NCI-H2227 treated with DMSO at 0.1 percent for 48 hours (cell line): Measurements from ENCODE around the gene ATXN1.
"Not testable (repeated sequence)": the region's sequence is repeated elsewhere in the genome, so short reads cannot be mapped to it uniquely, and the experiment has no call there.

Source experiments
- DNase-seq: peaks from one replicate; lab custom pipeline; 2025; lab: John Stamatoyannopoulos, UW

The ATXN1 gene

DNA sequence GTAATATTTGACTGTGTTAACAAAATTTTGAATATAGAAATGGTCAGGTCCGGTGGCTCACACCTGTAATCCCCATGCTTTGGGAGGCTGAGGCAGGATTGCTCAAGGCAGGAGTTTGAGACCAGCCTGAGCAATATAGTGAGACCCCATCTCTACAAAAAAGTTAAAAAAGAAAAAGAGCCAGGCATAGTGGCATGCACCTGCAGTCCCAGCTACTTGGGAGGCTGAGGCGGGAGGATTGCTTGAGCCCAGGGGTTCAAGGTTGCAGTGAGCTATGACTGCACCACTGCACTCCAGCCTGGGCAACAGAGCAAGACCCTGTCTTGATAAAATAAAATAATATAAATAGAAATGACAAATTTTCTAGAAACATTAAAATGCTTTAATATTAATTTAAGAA is 147.8 kb downstream of the ATXN1 start:
- DNase-seq: not testable (repeated sequence)

DNA sequence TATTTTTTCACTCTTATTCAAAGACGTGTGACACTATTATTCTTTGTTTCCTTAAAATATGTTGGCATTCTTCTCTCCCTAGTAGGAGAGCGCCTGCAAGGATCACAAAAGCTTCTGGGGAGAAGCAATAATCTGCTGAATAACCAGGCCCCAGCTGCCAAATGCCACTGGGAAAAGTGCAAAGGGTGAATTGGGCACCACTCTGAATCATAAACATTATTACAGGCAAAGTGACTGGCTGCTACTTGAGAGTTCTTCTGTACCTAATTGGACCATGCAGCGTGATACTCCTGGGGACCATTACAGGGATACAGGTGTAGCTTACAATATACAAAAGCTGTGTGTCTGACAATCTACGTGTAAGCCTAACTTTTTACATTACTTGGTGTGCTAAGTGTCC is 152.8 kb downstream of the ATXN1 start:
- DNase-seq: no peak

DNA sequence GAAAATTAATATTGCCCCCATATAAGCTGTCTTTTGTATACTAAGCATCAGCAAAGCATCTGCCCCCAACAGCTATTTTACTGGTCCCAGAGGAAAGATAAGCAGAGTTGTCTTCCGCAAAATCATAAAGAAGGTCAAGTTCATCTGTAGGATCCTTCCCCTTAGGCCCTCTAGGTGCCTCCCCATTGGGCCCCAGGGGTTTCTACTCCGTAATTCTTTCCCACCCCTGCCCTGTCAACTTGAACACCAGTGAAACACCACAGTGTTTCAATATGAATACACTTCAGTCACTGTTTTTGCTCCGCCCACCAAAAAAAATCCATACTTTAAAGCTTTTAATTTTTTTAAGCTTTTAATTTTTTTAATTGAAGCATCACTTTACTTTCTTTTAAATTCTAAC is 159.2 kb downstream of the ATXN1 start:
- no peak for DNase-seq

DNA sequence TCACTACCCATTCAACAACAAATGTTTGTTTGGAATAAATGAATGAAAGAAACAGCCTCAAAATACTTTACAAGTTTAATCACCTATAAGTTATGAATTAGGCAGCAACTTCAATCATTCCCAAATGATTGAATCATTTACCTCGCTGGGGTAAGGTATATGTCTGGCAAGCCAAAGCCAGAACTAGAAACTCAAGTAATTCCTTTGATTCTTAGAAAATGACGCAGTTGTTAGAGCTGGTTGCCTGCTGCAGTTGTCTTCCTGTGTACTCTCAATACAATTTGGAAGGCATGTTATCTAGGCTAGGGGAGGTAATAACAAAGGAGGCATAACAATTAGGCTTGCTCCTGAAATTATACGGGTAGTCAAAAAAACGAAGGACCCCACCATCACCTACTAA is 160.6 kb downstream of the ATXN1 start:
- no peak for DNase-seq

DNA sequence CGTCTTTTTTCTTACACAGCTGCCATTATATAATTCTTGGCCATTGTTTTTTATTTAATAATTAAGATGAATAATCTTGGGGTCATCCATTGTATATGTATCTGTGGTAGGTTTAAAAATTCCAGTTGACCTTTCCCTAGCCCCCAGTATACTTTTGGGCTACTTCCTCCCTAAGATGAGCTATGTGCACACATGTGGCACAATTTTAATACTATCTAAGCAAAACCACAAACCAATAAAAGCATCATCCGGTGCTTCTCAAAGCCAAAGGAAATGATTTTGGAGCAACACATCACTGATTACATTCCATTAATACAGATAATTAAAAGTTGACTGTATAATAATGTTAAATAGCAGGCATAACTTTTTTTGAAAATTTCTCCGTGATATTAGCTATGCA is 161.2 kb downstream of the ATXN1 start:
- DNase-seq: no peak

DNA sequence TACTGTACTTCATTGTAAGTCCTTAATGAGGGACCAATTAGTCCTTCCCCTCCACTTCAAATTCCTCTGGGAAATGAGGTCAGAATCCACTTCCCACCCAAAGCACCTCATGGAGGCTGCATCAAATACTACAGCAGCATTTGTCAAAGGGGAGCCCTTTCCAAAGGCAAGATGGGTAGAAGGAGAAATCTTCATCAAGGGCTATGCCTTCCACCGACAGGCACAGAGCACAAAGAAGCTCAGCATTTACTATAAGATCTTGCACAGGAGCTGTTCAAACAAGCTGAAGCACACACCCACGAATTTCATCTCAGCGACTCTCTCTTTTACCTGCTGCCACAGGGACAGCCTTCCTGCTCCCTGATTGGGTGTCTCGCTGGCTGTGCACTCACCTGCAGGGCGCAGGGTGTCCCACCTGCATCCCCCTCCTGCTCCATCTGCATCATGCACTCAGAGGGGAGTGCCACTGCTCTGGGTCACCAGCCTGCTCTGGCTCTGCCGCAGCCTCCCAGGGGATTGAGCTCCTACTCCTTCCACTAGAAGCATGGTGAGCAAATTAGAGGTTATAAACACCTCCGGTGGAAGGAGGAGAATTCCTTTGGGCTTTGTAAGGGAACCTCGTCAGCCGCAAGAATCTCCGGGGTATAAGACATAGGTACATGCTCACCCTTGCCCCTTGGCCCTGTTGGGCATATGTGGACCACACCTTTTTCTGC is 164.5 kb downstream of the ATXN1 start:
- DNase-seq: no peak

DNA sequence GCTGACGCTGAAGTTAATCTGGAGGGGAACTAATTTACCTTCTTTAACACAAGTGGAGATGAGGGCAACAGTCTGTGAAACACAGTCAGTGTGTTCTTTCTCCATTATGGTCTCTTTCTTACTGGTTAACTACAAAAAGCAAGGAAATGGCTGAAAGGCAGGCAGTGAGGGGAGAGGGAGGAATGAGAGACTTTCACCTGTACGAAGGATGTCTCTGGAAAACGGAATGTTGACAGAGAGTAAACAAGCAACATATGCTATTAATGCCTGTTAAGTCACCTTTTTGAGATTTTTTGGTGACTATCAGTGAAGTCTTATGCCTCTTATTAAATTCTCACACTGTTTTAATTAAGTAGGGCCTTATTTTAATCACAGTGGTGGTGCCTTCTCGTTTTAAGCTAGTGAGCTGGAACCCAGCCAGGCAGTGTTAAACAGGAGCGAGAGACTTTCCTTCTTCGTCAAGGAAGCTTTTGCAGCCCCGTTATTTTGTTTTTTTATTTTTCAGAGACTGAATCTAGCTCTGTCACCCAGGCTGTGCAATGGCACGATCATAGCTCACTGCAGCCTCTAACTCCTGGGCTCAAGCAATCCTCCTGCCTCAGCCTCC is 165.6 kb downstream of the ATXN1 start:
- DNase-seq: no peak

DNA sequence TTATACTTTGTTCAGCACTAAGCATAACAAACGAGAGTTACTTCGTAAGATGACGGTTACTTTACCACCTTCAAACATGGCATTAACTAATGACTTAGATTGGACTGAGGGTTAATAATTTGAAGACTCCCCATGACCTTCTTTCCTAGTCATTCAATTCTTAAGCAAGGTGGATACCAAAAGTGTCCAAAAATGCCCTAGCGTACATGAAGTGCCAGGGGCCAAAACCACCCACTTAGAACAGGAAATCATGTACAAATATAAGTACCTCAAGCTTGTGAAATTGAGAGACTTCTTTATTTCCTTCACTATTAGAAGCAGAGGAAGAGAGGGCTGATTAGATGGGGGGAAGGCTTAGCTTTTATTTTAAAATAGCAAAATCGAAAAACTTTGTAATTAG is 166.4 kb downstream of the ATXN1 start:
- no peak for DNase-seq

DNA sequence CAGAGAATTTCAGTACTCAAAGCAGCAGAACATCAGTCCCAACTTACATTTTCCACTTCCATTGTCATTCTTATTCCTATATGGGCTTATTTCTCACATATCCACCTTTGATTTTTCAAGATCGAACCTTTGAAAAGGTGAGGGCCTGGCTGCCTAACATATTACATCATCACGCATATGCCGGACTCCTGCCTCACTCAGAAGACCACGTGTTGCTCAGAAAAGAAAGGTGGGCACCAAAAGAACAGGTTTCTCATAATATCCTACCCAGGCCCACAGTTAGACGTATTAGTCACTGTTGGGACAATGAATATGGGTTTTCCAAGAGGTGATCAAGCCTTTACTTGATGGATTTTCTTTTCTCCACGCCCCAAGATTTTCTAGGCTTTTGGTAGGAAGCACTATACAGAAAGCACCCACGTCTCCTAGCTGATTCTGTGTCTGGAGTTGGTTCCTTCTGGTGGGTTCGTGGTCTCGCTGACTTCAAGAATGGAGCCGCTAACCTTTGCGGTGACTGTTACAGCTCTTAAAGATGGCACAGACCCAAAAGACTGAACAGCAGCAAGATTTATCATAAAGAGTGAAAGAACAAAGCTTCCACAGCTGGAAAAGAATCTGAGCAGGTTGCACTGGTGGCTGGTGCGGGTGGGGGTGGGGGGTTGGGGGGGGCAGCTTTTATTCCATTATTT is 168.9 kb downstream of the ATXN1 start:
- no peak for DNase-seq

DNA sequence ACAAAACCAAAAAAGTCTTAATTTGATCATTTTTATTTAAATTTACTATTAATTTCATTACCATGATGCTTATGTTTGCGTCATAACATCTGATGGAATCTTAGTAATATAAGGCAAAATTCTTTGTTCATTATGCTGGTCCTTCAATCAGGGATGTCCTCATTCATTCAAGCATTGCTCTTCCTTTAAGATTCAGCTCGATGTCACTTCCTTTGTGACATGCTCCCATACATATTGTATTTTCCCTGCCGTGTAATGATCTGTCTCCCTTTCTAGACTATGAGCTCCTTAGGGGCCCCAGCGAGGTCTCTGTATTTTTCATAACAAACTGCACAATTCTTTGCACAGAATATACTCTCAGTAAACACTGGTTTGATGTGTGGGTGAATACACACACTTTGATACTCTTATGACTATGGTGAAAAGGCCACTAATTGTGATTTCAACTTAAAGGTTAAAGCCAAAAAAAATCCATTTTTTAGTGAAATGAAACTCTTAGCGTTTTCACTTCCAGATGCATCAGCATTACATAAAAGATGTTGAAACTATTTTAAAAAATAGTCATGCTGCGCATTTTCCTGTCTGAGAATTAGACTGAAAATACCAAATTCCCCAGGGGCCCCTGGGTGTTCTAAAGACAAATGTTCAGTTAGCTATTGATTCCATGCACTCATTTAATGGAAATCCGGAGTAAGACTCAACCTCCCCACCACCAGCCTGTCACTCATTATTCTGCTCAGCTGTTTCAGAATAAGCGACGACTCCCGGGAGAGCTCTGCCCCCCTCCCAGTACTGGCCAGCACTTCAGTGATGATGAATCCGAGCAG is 169.7 kb downstream of the ATXN1 start:
- no peak for DNase-seq

DNA sequence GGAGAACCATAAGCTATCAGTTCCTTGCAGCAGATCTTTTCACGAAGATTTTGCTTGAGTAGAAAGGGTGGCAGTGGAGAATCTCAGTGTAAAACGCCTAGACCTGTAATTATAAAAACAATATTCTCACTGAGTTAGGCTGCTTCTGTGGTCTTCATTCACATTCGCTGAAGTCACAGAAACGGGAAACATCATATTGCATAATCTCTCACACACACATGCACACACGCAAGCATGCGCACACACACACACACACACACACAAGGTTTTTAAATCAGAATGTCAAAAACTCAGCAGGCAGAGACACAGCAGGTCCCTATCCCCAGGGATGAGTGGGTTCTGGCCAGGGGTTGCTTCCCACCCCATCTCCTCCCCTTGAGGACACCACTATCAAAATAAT is 175.5 kb downstream of the ATXN1 start:
- no peak for DNase-seq

DNA sequence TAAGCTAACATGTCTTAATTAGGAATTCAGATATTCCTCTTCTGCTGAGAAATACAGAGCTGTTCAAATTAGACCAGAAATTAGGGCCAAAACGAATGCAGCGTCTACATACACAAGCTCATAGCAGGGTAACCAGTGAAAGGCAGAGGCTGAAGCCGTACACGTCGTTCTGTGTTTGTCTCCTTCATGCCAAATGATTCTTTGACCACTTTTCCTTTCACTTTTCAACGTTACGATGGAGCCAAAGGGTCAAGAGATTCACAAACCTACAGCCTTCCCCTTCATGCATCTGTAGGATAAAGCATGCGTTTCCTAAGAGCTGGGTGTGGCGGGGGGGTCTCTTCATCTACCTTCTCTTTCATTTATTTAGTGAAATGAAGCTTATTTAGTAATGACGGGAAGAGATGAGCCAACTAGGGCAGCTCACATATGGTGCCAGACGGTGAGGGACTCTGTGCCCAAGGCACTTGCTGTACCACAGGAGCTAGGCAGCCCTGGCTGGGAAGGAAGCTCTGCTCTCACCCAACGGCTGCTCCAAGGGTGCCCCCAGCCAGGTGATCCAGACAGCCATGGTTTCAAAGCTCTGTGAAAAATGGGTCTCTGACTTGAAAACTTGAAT is 178.0 kb downstream of the ATXN1 start:
- no peak for DNase-seq

DNA sequence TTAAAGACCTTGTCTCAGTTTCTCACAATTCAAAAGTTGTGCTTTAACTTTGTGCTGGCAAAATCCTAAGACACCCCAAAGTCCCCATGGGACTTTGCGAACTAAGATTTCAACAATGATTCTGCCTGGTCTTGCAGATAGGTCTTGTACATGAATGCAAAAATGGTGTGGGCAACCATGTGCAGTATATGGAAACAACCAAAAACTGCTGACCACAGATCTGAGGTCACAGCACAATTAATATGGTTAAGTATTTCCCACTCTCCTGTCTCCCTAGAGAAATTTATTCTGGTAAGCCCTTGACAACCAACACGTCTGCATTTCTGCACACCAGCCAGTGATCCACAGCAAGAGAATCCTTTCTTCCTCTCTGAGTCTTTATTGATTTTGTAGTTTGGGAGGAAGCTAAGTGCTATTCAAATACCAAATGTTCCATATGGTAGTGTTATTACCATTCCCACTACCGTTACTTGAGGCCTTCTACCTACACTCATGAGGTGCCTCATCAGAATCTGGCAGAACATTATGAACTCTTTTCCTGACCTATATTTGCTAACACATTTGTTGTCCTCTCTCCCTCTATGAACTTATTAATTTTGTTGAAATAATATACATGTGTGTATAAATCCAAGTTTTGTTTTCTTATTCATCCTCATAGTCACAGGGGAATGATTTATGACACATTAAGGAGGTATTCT is 178.7 kb downstream of the ATXN1 start:
- no peak for DNase-seq

DNA sequence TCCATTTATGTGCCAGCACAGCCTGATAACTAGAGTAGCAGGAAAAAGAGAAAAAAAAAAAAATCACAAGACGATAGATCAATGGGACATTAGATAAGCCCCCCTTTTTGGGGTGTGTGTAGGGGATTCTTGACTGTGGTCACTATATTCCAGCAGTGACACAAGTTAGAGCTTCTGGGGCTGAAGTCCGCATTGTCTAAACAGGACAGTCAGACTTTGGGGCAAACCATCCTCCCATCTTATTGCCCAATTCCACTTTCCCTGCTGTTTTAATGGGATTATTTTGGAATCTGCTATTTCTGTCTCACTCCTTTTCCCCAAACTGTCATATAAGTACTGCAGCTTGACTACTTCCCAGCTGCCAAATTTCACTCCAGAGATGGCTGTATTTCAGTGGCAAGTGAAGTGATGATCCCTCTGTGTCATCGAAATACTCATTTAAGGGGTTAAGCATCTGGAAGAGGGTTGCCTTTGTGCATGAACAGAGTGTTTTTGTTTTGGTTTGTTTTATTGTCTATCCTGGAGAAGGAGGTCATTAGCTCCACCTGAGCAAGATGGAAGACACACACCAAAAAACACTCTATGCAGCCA is 182.5 kb downstream of the ATXN1 start:
- DNase-seq: no peak

DNA sequence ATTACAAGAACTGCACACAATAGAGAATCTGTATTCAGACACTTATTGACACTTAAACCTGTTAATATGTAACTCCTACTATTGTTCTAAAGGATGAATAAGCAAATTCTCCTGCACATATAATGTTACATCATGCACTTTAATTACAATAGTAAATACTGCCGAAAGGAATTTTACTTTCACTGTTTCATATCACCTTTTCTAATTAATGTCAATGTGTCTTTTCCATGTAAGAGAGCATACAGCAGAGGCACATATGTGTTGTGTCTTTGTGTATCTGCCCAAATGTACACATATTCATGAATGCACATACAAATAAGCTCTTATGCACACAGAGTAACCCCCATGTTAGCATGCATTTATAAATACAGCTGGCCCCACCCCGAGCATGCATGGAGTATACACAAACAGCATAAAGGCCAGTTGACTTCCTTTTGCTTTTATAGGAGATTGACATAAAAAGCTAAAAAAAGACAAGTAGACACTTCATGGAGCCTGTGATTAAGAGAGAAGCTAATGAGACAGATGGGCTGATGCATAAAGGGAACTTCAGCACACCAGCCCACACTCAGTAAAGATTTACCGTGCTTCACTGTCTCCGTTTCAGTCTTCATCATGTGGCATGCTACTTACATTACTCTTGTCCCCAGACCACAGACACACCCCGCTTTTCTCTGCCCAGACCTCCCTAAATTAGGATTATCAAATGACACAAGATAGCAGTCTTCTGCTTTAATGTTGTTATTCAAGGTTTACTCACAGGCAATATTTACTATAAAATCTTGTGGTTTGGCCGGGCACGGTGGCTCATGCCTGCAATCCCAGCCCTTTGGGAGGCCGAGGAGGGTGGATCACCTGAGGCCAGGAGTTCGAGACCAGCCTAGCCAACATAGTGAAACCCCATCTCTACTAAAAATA is 184.6 kb downstream of the ATXN1 start:
- no peak for DNase-seq

DNA sequence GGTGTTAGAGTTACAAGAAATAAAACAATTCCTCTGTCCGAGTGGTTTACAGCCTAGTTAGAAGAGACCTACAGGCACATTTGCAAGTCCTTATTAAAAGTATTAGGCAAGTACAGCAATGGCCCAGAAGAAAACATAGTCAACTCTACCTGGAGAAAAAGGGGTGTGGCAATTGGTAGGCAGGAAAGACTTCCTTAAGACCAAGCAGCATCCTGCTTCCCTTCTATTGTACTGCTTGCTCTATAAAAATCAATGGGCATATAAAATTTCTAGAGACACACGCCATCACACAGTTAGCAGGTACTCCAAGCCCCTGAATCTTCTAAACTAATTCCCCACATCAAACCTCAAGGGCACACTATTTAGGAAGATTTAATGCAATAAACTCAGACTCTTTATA is 185.6 kb downstream of the ATXN1 start:
- no peak for DNase-seq

DNA sequence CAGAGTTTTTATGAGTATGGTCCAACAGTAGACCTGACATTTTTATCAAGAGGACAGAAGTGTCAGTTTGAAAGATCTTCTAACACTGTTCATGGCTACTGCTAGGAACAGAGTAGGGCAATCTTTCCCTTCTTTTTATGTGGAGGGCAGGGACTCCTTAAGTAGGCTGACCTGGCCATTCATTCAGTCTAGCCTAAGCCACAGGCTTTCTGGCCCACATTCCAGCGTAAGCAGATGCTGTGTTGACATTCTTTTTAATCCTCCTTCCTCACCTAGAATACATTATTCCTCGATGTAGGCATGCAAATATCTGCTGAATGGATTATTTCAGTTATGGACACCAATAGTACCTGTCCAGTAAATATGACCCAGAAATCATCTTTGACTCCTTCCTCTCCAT is 188.3 kb downstream of the ATXN1 start:
- no peak for DNase-seq

DNA sequence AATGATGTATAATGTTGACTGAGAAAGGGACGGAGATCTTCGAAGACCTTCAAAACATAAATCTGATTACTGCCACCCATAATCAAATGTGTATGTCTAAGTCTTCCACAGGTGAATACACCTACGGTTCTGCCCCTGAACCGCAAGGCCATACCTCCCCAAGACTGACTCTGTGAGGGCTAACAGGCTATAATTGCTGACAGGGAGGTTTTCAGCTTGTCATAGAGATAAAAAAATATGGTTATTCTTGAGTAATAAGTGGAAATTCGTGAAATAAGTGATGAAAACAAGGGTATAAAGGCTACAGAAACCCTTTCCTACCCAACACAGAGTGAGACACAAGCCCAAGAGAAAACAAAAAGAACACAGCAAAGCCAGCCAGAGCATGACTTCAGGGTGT is 188.9 kb downstream of the ATXN1 start:
- DNase-seq: no peak

DNA sequence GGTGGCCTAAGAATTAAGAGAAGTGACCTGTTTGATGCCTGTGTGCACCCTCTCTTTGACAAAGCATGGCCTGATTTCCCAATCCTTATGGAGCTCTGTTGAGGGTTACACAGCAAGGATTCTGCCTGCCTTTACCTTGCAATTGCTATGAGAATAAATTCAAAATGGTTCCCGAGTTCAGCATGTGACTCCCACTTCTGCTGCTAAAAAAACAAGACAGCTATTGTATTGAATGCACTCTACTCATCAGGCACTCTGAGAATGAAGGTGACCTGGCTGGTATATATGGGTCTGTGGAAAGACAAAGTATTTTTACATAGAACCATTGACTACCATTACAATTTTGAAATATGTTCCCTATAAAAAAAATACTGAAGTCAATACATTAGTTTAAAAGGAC is 190.3 kb downstream of the ATXN1 start:
- DNase-seq: no peak

DNA sequence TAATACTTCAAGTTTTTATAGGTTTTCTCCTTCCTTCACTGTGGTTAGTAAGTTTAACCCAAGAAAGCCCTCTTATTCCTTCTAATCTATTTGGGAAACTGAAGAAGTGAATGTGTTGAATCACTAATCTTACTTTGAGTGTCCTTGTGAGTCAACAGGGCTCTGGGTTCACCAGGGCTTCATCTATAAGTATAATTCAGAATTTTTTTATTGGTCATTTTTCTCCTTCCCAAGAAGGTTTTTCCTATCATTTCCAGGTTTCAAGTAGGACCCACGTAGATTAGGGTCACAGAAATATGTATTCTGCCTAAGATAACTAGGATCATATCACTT is 191.1 kb downstream of the ATXN1 start:
- DNase-seq: no peak
